Body of pancreas (tissue), 4 donors: ENCODE data around the gene IFNGR1. TPM values are rescaled to one million over a fixed set of nuclear protein-coding genes. Genes with fewer than 3 reads are reported as not detected.

Source experiments
- ATAC-seq: fragments of 150-250 bp; one replicate; pipeline ENCODE4 v1.9.1; 2016
- DNase-seq, 4 donors: peaks; one replicate each; pipeline ENCODE4 v3.0.0-alpha.2; 2019
- H3K27ac ChIP-seq, 4 donors: fragments of 200-600 bp; sonication (generic); 1 replicate in 3 of 4; 2 replicates in 1 of 4; pipeline versions ENCODE4 v1.5.1 to v1.6.1; 2016 to 2019; ENCODE audit warnings: mild to moderate bottlenecking in 1 of 4, mixed read lengths in 1 of 4, moderate library complexity in 1 of 4
- H3K27me3 ChIP-seq, 2 donors: fragments of 200-600 bp; sonication (generic); one replicate each; pipeline ENCODE4 v1.6.0; 2016; ENCODE audit warnings: mild to moderate bottlenecking in 1 of 2
- H3K36me3 ChIP-seq, 2 donors: fragments of 200-600 bp; sonication (generic); replicated peaks in 1 of 2; 2 replicates each; pipeline ENCODE4 v1.5.1; 2016; ENCODE audit warnings: low read depth in 2 of 2; ENCODE audit not compliant: insufficient read depth in 1 of 2
- H3K4me1 ChIP-seq: fragments of 200-600 bp; sonication (generic); one replicate; pipeline ENCODE4 v1.6.0; 2016
- H3K4me3 ChIP-seq, 2 donors: fragments of 200-600 bp; sonication (generic); 1 replicate in 1 of 2; 2 replicates in 1 of 2; pipeline ENCODE4 v1.5.1; 2016 to 2019
- H3K9me3 ChIP-seq, 3 donors: fragments of 200-600 bp; sonication (generic); 1 replicate in 2 of 3; 2 replicates in 1 of 3; pipeline ENCODE4 v1.5.1; 2016
- POLR2A ChIP-seq, 3 donors: fragments of 450-650 bp; IDR thresholded peaks; one replicate each; pipeline ENCODE4 v1.6.1; 2016; ENCODE audit warnings: antibody characterized with exemption in 3 of 3, mild to moderate bottlenecking in 2 of 3
- WGBS, 2 donors: methylation state at CpG; one replicate each; pipeline ENCODE4 v1.1.5; 2017; 5-methylcytosine and 5-hydroxymethylcytosine counted together
- intact Hi-C: fragments of 100-400 bp; cut with DNase I; formaldehyde crosslinking; loops from one replicate; pipeline ENCODE4 v1.15.1; 2023
- total RNA-seq, 2 donors: library from RNA; depleted of rRNA; stranded (reverse); fragments of >200 nt; gene quantifications; one replicate each; pipeline ENCODE4 v1.1.0, GENCODE V29; 2016
- TF ChIP-seq, protein P1 (sequence below), 7 experiments: fragments of 450-650 bp in 4 of 7; fragments of 200-600 bp in 3 of 7; sonication (generic) in 3 of 7; IDR thresholded peaks; one replicate each; pipeline ENCODE4 v1.5.1; 2016 to 2019; ENCODE audit warnings: antibody characterized with exemption in 7 of 7

The IFNGR1 gene
- total RNA-seq, 2 donors from 2014 or later, result 12.9 to 36.6 TPM

GRCh38 chr6:137191236-137191635 is 27.9 kb downstream of the IFNGR1 start:
- no peaks in the 10 kb centered on the region for H3K27me3 ChIP-seq
- H3K27ac ChIP-seq, result no peak overlapping the region
- WGBS, 2 donors, result 58 to 72% methylated on average over 3 of the region's 3 CpGs
- no peaks in the 10 kb centered on the region for H3K36me3 ChIP-seq
- TF ChIP-seq, protein P1, sequence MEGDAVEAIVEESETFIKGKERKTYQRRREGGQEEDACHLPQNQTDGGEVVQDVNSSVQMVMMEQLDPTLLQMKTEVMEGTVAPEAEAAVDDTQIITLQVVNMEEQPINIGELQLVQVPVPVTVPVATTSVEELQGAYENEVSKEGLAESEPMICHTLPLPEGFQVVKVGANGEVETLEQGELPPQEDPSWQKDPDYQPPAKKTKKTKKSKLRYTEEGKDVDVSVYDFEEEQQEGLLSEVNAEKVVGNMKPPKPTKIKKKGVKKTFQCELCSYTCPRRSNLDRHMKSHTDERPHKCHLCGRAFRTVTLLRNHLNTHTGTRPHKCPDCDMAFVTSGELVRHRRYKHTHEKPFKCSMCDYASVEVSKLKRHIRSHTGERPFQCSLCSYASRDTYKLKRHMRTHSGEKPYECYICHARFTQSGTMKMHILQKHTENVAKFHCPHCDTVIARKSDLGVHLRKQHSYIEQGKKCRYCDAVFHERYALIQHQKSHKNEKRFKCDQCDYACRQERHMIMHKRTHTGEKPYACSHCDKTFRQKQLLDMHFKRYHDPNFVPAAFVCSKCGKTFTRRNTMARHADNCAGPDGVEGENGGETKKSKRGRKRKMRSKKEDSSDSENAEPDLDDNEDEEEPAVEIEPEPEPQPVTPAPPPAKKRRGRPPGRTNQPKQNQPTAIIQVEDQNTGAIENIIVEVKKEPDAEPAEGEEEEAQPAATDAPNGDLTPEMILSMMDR (IDR thresholded peaks at IDR 0.05), result no peak
- TF ChIP-seq POLR2A (IDR thresholded peaks at IDR 0.05), result no peak
- no peaks in the 10 kb centered on the region for H3K9me3 ChIP-seq
- no peaks in the 10 kb centered on the region for H3K4me1 ChIP-seq
- H3K4me3 ChIP-seq, result no peak overlapping the region
- no peak for ATAC-seq
- intact Hi-C loops, result no loop called here
- DNase-seq, result no peak

GRCh38 chr6:137190583-137191094 is 28.5 kb downstream of the IFNGR1 start:
- DNase-seq (no peak), ATAC-seq (no peak)
- H3K36me3 ChIP-seq, result no peaks in the 10 kb centered on the region
- H3K9me3 ChIP-seq, result peaks cover 0 to 3% (median 0%) of the 10 kb centered on the region in 3 donors
- TF ChIP-seq POLR2A (IDR thresholded peaks at IDR 0.05), result no peak
- TF ChIP-seq, protein P1 (IDR thresholded peaks at IDR 0.05), result no peak
- H3K4me1 ChIP-seq, result no peaks in the 10 kb centered on the region
- intact Hi-C loops, result no loop called here
- H3K27ac ChIP-seq, result no peak overlapping the region
- no peaks in the 10 kb centered on the region for H3K27me3 ChIP-seq
- H3K4me3 ChIP-seq, result no peak overlapping the region
- WGBS, 2 donors, result 62 to 66% methylated on average over 5 of the region's 5 CpGs

- Histone ChIP-seq H3K4me3 (no peak overlapping the region), H3K36me3 (no peaks in the 10 kb centered on the region), H3K27me3 (no peaks in the 10 kb centered on the region), H3K9me3 (peaks cover 0 to 20% (median 0%) of the 10 kb centered on the region in 3 donors), H3K4me1 (no peaks in the 10 kb centered on the region), H3K27ac (no peak overlapping the region)
- no peak for ATAC-seq
- DNase-seq, result no peak
- TF ChIP-seq, protein P1 (IDR thresholded peaks at IDR 0.05), result no peak
- no peak for TF ChIP-seq POLR2A (IDR thresholded peaks at IDR 0.05)
- intact Hi-C loops, result no loop called here
- WGBS, 2 donors, result 84% methylated on average over 5 of the region's 5 CpGs
These were observed 30.3 kb downstream of the IFNGR1 start for GRCh38 chr6:137188855-137189254.

GRCh38 chr6:137185290-137185689 is 33.9 kb downstream of the IFNGR1 start:
- Histone ChIP-seq H3K9me3 (peaks cover 0 to 31% (median 0%) of the 10 kb centered on the region in 3 donors), H3K27ac (no peak overlapping the region), H3K4me1 (no peaks in the 10 kb centered on the region), H3K36me3 (no peaks in the 10 kb centered on the region), H3K4me3 (no peak overlapping the region), H3K27me3 (no peaks in the 10 kb centered on the region)
- TF ChIP-seq POLR2A (IDR thresholded peaks at IDR 0.05), result no peak
- TF ChIP-seq, protein P1 (IDR thresholded peaks at IDR 0.05), result no peak
- intact Hi-C loops, result no loop called here
- WGBS, 2 donors, result 71 to 77% methylated on average over 3 of the region's 3 CpGs
- no peak for DNase-seq
- ATAC-seq, result no peak

GRCh38 chr6:137182654-137183073 is 36.5 kb downstream of the IFNGR1 start:
- Histone ChIP-seq H3K36me3 (no peaks in the 10 kb centered on the region), H3K4me3 (no peak overlapping the region), H3K9me3 (peaks cover 0 to 31% (median 0%) of the 10 kb centered on the region in 3 donors), H3K27me3 (no peaks in the 10 kb centered on the region), H3K4me1 (no peaks in the 10 kb centered on the region), H3K27ac (no peak overlapping the region)
- intact Hi-C loops, result no loop called here
- TF ChIP-seq, protein P1 (IDR thresholded peaks at IDR 0.05), result no peak
- no peak for TF ChIP-seq POLR2A (IDR thresholded peaks at IDR 0.05)
- ATAC-seq, result no peak
- no peak for DNase-seq
